Activated gamma-delta T cell treated with Interleukin-2 at 50 U/mL for 16 hours (primary cell): Measurements from ENCODE around the gene MBOAT7.
"Not testable (repeated sequence)": the region's sequence is repeated elsewhere in the genome, so short reads cannot be mapped to it uniquely, and the experiment has no call there.

Experiments
- DNase-seq: peaks from one replicate; pipeline ENCODE4 v3.0.0-alpha.2; 2020

Gene MBOAT7

GRCh38 chr19:54186351-54186750 is 3.0 kb downstream of the MBOAT7 start:
- DNase-seq, result no peak

DNA sequence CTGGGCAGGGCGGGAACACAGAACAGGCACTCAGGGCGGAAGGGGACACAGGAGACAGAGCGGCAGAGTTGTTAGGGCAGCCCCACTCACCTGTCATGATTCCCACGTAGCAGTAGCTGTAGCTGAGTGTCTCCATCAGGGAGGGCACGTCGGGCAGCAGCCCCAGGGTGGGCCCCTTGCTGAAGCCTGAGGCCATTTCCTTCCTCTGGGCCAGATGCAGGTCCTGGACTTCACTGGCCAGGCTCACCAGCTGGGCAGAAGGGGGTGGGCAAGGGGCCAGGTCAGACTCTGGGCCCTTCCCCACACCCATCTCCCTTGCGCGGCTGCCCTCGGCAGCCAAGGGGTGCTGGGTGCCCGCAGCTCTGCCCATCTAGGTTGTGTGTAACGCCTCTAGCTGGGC is 5.9 kb downstream of the MBOAT7 start:
- no peak for DNase-seq

DNA sequence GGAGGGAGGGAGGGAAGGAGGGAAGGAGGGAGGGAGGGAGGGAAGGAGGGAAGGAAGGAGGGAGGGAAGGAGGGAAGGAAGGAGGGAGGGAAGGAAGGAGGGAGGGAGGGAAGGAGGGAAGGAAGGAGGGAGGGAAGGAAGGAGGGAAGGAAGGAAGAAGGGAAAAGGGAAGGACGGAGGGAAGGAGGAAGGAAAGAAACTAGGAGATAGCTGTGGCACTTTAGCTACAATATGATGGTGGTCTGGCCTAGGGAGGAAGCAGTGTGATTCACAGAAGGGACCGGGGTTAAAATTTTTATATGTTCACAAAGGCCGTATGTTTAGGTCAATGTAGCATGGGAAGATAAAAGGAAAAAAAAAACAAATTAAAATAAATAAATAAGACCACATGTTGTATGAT is 7.5 kb downstream of the MBOAT7 start:
- DNase-seq, result not testable (repeated sequence)

DNA sequence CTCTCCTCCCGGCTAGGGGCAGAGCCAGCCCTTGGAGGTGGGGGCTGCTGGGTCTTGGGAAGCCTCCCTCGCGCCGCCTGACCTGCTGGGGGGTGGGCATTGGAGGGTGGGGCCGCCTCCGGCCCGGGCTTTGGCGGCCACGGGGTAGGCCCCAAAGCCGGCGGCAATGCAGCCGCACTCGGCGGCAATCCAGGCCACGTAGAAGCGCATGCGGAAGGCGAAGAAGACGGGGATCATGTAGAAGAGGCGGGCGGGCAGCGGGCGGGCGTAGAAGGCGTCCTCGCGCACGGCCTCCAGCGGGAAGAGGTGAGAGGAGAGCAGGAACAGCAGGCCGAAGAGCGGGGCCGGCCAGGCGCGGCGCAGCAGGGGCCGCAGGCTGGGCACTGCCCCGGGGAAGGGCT is 8.7 kb downstream of the MBOAT7 start:
- DNase-seq, result no peak

DNA sequence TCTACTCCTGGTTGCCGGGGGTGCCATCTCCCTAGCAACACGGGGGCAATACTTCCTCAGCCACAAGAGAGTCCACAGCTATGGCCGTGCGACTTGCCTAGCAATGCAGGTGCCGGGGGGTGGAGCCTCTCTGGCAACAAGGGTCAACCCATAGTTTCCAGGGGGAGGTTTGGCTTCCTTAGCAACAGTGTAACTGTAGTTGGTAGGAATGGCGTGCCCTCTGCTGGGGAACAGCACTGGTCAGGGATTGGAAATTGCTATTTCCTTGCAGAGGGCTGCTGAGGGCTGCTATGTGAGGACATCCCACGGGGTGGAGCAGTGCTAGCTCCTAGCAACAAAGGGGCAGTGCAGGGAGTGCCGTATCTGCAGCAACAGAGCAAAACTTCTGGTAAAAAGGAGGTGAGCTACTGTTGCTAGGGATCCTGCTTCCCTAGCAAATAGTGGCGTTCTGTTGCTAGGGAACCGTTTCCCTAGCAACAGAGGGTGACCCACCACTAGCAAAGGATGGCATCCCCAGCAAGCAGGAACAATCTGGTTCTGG is 9.4 kb downstream of the MBOAT7 start:
- no peak for DNase-seq

DNA sequence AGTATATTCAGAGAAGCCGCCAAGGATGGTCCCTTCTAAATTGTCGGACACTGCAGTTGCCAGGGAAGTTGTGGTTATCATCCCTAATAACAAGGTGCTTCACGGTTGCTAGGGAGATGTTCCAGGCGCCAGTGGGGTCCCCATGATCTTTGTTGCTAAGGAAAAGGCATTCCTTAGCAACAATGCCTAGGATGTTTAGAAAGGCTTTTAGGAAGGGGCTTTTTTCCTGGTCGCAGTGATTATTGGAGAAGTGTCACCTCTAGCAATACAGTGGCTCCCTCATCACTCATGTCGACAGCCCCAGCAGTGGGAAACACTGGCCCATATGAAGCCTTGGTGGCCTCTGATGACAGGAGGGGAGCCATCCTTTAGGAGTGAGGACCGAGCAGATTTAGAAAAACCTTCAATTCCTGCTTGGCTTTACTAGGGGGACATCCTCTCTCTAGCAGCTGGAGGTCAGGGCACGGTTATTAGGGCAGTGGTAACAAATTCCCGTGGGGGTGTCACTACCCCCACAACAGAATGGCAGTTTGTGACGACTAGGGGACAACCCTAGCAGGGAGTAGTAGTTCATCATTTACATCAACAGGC is 10.0 kb downstream of the MBOAT7 start:
- DNase-seq, result no peak

DNA sequence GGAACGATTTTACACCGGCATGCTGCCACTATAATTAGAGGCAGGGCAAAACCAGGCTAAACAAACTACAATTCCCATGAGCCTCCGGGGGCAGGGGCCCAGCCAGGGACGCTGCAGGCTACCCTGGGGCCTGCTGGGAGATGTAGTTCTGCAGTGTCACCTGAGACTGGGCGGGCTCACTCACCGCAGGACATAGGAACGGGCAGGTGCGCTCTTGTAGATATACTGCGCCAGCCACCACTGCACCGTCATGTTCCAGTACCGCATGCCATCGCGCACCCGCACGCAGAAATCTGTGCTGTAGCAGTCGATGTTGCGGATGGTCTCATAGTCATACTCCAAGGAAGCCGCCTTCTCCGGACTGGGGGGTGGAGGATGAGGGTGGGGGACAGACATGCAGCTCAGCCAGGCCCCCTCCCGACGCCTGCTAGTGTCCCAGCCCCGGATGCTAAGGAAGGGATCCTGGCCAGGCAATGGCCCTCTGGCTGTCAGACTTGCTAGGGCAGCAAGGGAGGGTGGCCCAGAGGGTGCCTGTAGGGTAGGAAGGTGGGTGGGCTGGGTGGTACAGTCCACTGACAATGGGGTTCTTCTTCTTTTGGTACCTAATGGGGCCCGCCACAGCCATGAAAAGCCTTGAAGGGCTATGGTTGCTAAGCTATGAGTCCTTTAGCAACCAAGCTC is 10.7 kb downstream of the MBOAT7 start:
- DNase-seq, result no peak

DNA sequence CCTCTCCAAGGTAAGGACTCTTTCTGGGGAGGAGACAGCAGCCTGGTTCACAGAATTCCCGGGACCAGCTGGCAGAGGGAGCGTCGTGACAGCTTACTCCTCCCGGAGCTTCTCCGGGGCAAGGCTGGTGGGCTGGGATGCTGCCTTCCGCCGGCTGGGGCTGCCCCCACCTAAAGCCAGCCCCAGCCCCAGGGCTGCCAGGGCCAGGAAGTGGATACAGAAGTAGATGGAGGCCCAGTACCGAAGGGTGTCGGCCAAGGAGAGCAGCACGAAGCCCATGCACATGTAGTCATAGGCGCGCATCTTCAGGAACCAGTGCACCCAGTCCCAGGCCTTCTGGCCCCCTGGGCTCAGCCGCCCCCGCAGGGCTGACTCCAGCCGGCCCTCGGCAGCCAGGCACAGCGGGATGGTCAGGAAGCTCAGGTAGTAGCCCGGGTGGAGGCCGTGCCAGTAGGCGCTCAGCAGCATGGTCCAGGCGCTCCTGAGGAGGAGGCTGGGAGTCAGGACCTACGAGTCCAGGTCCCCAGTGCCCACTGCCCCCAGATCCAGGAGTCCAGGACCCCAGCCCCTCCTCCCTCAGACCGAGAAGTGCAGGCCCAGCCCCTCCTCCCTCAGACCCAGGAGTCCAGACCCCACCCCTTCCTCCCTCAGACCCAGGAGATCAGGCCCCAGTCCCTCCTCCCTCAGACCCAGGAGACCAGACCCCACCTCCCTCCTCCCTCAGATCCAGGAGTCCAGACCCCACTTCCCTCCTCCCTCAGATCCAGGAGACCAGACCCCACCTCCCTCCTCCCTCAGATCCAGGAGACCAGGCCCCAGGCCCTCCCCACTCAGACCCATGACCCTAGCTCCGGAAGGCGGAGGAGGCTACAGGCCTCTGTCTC is 15.2 kb downstream of the MBOAT7 start:
- DNase-seq, result no peak

DNA sequence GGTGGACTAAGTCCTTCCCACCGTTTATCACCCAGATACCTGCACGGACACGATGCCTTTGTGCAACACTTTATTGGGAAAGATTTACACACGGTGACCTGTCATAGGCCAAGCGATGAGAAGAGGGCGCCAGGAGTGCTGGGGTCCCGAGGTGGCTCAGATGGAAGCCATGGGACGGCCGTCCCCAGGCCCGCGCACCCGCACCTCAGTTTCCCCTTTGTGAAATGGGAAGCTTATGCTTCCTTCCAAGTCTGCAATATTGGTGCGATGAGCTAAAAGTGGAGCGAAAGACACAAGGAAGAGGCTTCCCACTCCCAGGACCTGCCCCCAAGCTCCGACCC is 16.1 kb downstream of the MBOAT7 start:
- no peak for DNase-seq

- DNase-seq, result no peak
Measured at GRCh38 chr19:54172471-54173358, 16.7 kb downstream of the MBOAT7 start, which contains the start of gene TMC4. TMC4 (minus strand) TSS chr19:54173160; CDS start chr19:54173117, 43 bp downstream.

- DNase-seq, result not testable (repeated sequence)
Measured at GRCh38 chr19:54171736-54172431, 17.5 kb downstream of the MBOAT7 start.

DNA sequence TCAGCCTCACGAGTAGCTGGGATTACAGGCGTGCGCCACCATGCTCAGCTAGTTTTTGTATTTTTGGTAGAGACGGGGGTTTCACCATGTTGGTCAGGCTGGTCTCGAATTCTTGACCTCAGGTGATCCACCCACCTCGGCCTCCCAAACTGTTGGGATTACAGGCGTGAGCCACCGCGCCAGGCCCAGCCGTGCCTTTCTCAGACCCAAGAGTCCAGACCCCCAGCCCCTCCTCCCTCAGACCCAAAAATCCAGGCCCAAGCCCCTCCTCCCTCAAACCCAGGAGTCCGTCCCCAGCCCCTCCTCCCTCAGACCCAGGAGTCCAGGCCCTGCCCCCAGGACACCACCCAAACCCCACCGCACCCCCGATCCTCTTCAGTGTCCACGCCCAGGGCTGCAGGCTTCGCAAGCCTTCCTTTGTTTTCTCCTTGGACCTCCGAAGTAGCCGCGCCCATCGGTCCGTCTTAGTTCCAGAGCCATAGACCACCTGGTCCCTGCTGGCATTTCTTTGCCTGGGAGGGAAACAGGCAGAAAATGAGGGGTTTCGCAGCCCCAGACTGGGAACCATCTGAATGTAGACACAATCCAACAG is 20.1 kb downstream of the MBOAT7 start:
- no peak for DNase-seq

DNA sequence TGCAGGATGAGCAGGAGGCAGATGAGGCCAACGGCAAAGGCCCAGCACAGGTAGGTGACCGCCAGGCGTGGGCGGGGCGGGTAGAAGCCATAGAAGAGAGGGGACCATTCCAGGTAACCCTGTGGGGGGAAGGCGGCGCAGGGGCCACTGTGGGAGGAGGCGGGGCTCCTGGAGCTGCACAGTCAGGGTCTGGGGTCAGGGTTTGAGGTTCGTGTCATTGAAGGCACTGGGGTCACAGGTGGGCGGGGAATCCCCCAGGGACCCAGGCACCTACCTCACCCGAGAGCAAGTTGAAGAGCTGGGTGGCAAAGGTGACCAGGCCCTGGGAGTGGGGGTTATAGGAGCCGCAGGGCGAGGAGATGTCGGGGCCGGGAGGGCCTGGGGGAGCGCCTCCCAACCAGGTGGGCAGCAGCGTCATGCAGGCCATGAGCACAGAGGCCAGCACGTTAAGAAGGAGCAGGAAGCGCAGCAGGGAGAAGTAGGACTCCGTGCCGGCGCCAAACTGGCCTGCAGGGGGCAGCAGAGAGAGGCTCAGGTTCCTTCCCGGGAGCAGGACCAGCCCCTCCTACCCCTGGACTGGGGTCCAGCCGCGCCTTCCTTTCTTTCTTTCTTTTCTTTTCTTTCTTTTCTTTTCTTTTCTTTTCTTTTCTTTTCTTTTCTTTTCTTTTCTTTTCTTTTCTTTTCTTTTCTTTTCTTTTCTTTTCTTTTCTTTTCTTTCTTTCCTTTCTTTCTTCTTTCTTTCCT is 21.0 kb downstream of the MBOAT7 start:
- peak; percentile 92 for DNase-seq

GRCh38 chr19:54165222-54165621 is 24.2 kb downstream of the MBOAT7 start:
- DNase-seq, result no peak

- peak; percentile 49 for DNase-seq
Measured at GRCh38 chr19:54164369-54165068, 24.9 kb downstream of the MBOAT7 start.

DNA sequence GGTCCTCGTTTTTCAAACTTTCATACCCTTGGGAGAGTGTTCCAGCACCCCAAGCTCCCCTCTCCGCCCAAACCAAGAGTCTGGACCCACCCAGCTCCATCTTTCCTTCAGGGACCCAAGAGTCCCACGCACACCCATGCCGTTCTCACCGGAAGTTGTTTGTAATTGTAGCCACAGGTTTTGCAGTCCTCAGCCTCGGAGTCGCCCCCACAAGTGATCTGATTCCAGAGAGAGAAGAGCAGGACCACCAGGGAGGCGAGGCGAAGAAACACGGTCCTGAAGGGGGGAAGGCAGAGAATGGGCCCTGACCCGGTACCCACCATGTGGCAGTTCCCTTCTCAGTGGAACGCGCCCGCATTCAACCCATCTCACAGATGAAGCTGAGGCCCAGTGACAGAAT is 26.5 kb downstream of the MBOAT7 start:
- DNase-seq, result no peak

DNA sequence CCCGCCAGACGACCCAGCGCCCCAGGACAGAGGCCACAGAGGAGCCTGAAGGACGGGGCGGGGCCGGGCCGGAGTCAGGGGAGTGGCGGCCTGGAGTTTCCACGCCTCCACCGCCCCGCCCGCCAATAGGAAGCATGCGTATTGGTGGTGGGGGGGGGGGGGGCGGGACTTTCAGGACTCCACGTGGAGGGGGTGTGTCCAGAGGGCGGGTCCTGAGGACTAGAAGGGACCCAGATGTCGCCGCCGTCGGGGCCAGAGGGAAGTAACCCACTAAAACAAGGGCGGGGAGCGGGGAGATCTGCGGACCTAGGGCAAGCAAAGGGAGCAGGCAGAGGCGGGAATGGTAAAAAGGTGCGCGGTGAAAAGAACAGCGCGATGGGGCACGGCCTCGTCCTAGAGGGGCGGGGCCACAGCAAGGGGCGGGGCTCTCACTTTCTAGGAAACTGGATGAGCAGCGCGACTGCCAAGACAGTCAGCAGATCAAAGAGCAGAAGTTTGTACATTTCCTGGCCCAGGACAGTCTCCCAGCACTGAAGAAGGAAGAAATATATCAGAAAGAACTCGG is 27.1 kb downstream of the MBOAT7 start:
- peak; percentile 74 for DNase-seq

DNA sequence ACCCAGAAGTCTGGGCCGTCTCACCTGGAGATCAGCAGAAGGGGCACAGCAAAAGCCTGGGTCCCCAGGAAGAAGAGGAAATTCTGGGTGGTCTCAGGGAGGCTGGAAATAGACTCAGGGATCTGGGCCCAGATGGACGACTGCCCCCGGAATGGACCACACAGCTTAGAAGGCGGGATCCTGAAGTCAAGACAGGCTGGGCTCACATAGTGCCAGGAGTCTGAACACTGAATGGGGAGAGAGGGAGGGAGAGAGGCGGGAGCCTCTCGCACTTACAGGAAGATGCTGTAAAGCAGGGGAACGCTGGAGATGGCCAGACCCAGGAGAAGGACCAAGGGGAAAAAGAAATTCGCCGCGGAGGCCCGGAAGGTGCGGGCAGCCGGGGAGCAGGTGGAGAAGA is 28.5 kb downstream of the MBOAT7 start:
- no peak for DNase-seq

DNA sequence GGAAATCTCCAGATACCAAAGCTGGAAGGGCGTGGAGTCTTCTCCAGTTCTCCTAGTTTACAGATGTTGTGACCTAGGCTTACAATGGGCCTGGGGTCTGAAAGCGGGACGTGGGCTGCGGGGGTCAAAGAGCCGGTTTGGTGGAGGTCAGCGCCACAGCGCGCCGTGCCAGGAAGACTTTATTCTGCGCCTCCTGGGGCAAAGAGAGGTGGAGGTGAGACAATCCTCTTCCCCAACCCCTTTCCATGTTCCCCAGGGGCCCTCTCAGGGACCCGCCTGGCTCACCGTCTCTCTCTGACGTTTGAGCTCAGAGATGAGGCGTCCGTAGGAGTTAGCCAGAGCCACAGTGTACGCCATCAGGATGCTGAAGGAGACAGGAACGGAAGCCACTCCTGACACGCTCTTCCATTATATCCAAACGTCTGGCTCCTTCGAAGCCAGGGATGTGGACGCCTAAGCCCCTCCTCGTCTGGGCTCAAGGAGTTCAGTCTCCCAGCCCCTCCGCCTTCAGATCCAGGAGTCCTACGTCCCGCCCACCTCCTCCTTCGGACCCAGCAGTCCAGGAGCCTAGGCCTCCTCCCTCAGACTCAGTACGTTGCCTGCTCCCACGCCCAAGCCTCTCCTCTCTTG is 29.1 kb downstream of the MBOAT7 start:
- no peak for DNase-seq
